Trophoblast cell (in vitro differentiated cells and primary cell): ENCODE data around the gene WDFY1.

Source experiments
- DNase-seq, 2 donors: peaks; one replicate each; pipeline ENCODE4 v3.0.0-alpha.2; 2016
- H2AFZ ChIP-seq: 2 replicates; pipeline ENCODE4 v1.6.1; 2013; ENCODE audit warnings: low read length, moderate library complexity, mild to moderate bottlenecking; ENCODE audit not compliant: insufficient read depth, poor library complexity
- H2AK5ac ChIP-seq: 2 replicates; pipeline ENCODE4 v1.6.1; 2013; ENCODE audit warnings: mild to moderate bottlenecking, low read length
- H2BK120ac ChIP-seq: 2 replicates; pipeline ENCODE4 v1.6.1; 2013; ENCODE audit warnings: low read length, mild to moderate bottlenecking, moderate library complexity; ENCODE audit not compliant: insufficient read depth, poor library complexity
- H2BK12ac ChIP-seq: 2 replicates; pipeline ENCODE4 v1.6.1; 2013; ENCODE audit warnings: mild to moderate bottlenecking, low read length, moderate library complexity
- H2BK5ac ChIP-seq: 2 replicates; pipeline ENCODE4 v1.6.1; 2013; ENCODE audit warnings: low read length, low read depth, moderate library complexity, mild to moderate bottlenecking; ENCODE audit not compliant: poor library complexity
- H3K14ac ChIP-seq: 2 replicates; pipeline ENCODE4 v1.6.1; 2013; ENCODE audit warnings: mild to moderate bottlenecking, low read length
- H3K18ac ChIP-seq: 2 replicates; pipeline ENCODE4 v1.6.1; 2013; ENCODE audit warnings: mild to moderate bottlenecking, low read length
- H3K23ac ChIP-seq: 2 replicates; pipeline ENCODE4 v1.6.1; 2013; ENCODE audit warnings: low read length
- H3K27ac ChIP-seq: 2 replicates; pipeline ENCODE4 v1.5.1; 2013; ENCODE audit warnings: low read depth, mild to moderate bottlenecking, inconsistent platforms, low read length, moderate library complexity
- H3K27me3 ChIP-seq: 2 replicates; pipeline ENCODE4 v1.6.1; 2013; ENCODE audit warnings: inconsistent platforms, mild to moderate bottlenecking, low read length, moderate library complexity; ENCODE audit not compliant: insufficient read depth
- H3K36me3 ChIP-seq, 2 experiments: 1 replicate in 1 of 2; 2 replicates in 1 of 2; pipeline ENCODE4 v1.6.1; 2013; ENCODE audit warnings: low read length in 2 of 2, mild to moderate bottlenecking in 2 of 2, moderate library complexity in 1 of 2; ENCODE audit not compliant: insufficient read depth in 2 of 2, control insufficient read depth in 1 of 2
- H3K4ac ChIP-seq: 2 replicates; pipeline ENCODE4 v1.6.1; 2013; ENCODE audit warnings: low read depth, mild to moderate bottlenecking, low read length, moderate library complexity
- H3K4me1 ChIP-seq, 2 experiments: 1 replicate in 1 of 2; 2 replicates in 1 of 2; pipeline ENCODE4 v1.6.1; 2013; ENCODE audit warnings: low read length in 2 of 2, mild to moderate bottlenecking in 2 of 2, moderate library complexity in 1 of 2; ENCODE audit not compliant: insufficient read depth in 2 of 2, control insufficient read depth in 1 of 2
- H3K4me2 ChIP-seq: 2 replicates; pipeline ENCODE4 v1.6.1; 2013; ENCODE audit warnings: inconsistent platforms, mild to moderate bottlenecking, low read length, moderate library complexity
- H3K4me3 ChIP-seq: 2 replicates; pipeline ENCODE4 v1.5.1; 2013; ENCODE audit warnings: mild to moderate bottlenecking, low read depth, low read length, inconsistent platforms
- H3K79me1 ChIP-seq: one replicate; pipeline ENCODE4 v1.6.1; 2013; ENCODE audit warnings: low read length
- H3K79me2 ChIP-seq: 2 replicates; pipeline ENCODE4 v1.6.1; 2013; ENCODE audit warnings: low read length, mild to moderate bottlenecking; ENCODE audit not compliant: control insufficient read depth, insufficient read depth, poor library complexity
- H3K9ac ChIP-seq: 2 replicates; pipeline ENCODE4 v1.6.1; 2013; ENCODE audit warnings: mild to moderate bottlenecking, low read length
- H3K9me3 ChIP-seq: 2 replicates; pipeline ENCODE4 v1.6.1; 2013; ENCODE audit warnings: low read depth, mild to moderate bottlenecking, control low read depth, inconsistent platforms, low read length; ENCODE audit not compliant: insufficient read depth
- H4K12ac ChIP-seq: 2 replicates; pipeline ENCODE4 v1.6.1; 2013; ENCODE audit warnings: low read depth, mild to moderate bottlenecking, low read length, moderate library complexity
- H4K8ac ChIP-seq: 2 replicates; pipeline ENCODE4 v1.6.1; 2013; ENCODE audit warnings: low read depth, mild to moderate bottlenecking, low read length, moderate library complexity
- H4K91ac ChIP-seq: one replicate; pipeline ENCODE4 v1.6.1; 2013; ENCODE audit warnings: low read depth, mild to moderate bottlenecking, low read length, moderate library complexity
- WGBS: extraction: QIAGEN DNeasy Blood & Tissue Kit; methylation state at CpG from one replicate; pipeline ENCODE4 v1.1.7; 2013; ENCODE audit warnings: missing lambda C conversion rate; ENCODE audit not compliant: insufficient read length, insufficient coverage; ENCODE audit errors: extremely low coverage; 5-methylcytosine and 5-hydroxymethylcytosine counted together

The WDFY1 gene

GRCh38 chr2:223915071-223915470 lies 30.1 kb downstream of the WDFY1 start:
- Histone ChIP-seq H4K8ac (no peak overlapping the region), H2AK5ac (no peak overlapping the region), H2BK5ac (no peak overlapping the region), H3K27ac (no peak overlapping the region), H3K4me2 (no peak overlapping the region), H2BK12ac (no peak overlapping the region), H4K12ac (no peak overlapping the region), H2BK120ac (no peak overlapping the region), H3K4ac (no peak overlapping the region), H3K9ac (no peak overlapping the region), H4K91ac (no peak overlapping the region), H3K18ac (no peak overlapping the region), H3K4me3 (no peak overlapping the region), H3K27me3 (no peaks in the 10 kb centered on the region), H3K14ac (no peak overlapping the region), H3K23ac (no peak overlapping the region), H2AFZ (no peak overlapping the region), H3K79me1 (no peaks in the 10 kb centered on the region), H3K36me3 (peaks cover 4 to 10% of the 10 kb centered on the region in 2 experiments), H3K9me3 (no peaks in the 10 kb centered on the region), H3K79me2 (peaks cover 2% of the 10 kb centered on the region), H3K4me1 (no peaks in the 10 kb centered on the region)
- no peak for DNase-seq
- WGBS, result no CpG with 5 or more reads among the region's 3 CpGs

GRCh38 chr2:223914324-223914723 lies 30.8 kb downstream of the WDFY1 start:
- Histone ChIP-seq H2AK5ac (no peak overlapping the region), H3K14ac (no peak overlapping the region), H4K12ac (no peak overlapping the region), H3K27ac (no peak overlapping the region), H4K91ac (no peak overlapping the region), H3K4me1 (no peaks in the 10 kb centered on the region), H4K8ac (no peak overlapping the region), H2BK5ac (no peak overlapping the region), H2AFZ (no peak overlapping the region), H2BK12ac (no peak overlapping the region), H3K79me1 (no peaks in the 10 kb centered on the region), H3K27me3 (no peaks in the 10 kb centered on the region), H3K4me3 (no peak overlapping the region), H2BK120ac (no peak overlapping the region), H3K4ac (no peak overlapping the region), H3K23ac (no peak overlapping the region), H3K4me2 (no peak overlapping the region), H3K9ac (no peak overlapping the region), H3K36me3 (peaks cover 4 to 10% of the 10 kb centered on the region in 2 experiments), H3K18ac (no peak overlapping the region), H3K79me2 (no peaks in the 10 kb centered on the region), H3K9me3 (no peaks in the 10 kb centered on the region)
- DNase-seq, result no peak

- Histone ChIP-seq H3K4me1 (no peaks in the 10 kb centered on the region), H3K4ac (no peak overlapping the region), H3K27me3 (no peaks in the 10 kb centered on the region), H2BK120ac (no peak overlapping the region), H3K4me3 (no peak overlapping the region), H4K12ac (no peak overlapping the region), H3K14ac (no peak overlapping the region), H3K9ac (no peak overlapping the region), H2BK5ac (no peak overlapping the region), H2BK12ac (no peak overlapping the region), H3K36me3 (peaks cover 4 to 6% of the 10 kb centered on the region in 2 experiments), H3K4me2 (no peak overlapping the region), H3K9me3 (no peaks in the 10 kb centered on the region), H3K18ac (no peak overlapping the region), H3K27ac (no peak overlapping the region), H4K91ac (no peak overlapping the region), H3K79me1 (no peaks in the 10 kb centered on the region), H3K23ac (no peak overlapping the region), H4K8ac (no peak overlapping the region), H3K79me2 (no peaks in the 10 kb centered on the region), H2AK5ac (no peak overlapping the region), H2AFZ (no peak overlapping the region)
- WGBS, result no CpG with 5 or more reads among the region's 7 CpGs
- no peak for DNase-seq
These were observed 36.0 kb downstream of the WDFY1 start for GRCh38 chr2:223909001-223909741.

- no peak overlapping the region for H4K91ac ChIP-seq
- H2BK5ac ChIP-seq, result no peak overlapping the region
- H3K18ac ChIP-seq, result no peak overlapping the region
- H3K4ac ChIP-seq, result no peak overlapping the region
- no peak overlapping the region for H3K4me3 ChIP-seq
- H3K79me2 ChIP-seq, result no peaks in the 10 kb centered on the region
- H2BK120ac ChIP-seq, result no peak overlapping the region
- H2AFZ ChIP-seq, result no peak overlapping the region
- H3K27ac ChIP-seq, result no peak overlapping the region
- no peaks in the 10 kb centered on the region for H3K79me1 ChIP-seq
- no peak overlapping the region for H3K9ac ChIP-seq
- H3K14ac ChIP-seq, result no peak overlapping the region
- no peak overlapping the region for H3K23ac ChIP-seq
- no peak overlapping the region for H4K12ac ChIP-seq
- no peak overlapping the region for H2BK12ac ChIP-seq
- no peaks in the 10 kb centered on the region for H3K9me3 ChIP-seq
- no peaks in the 10 kb centered on the region for H3K4me1 ChIP-seq
- no peak overlapping the region for H3K4me2 ChIP-seq
- WGBS, result no CpG with 5 or more reads among the region's 8 CpGs
- H2AK5ac ChIP-seq, result no peak overlapping the region
- peaks cover 4 to 6% of the 10 kb centered on the region in 2 experiments for H3K36me3 ChIP-seq
- H3K27me3 ChIP-seq, result no peaks in the 10 kb centered on the region
- no peak overlapping the region for H4K8ac ChIP-seq
- DNase-seq, result no peak
These were observed 36.7 kb downstream of the WDFY1 start for GRCh38 chr2:223908304-223908998.
